GM12873 (cell line): ENCODE results near the gene TRAPPC5.

Source experiments
- TF ChIP-seq, protein P1 (sequence below): IDR thresholded peaks from 2 replicates; pipeline ENCODE4 v1.5.1; 2012; ENCODE audit warnings: low read depth, mild to moderate bottlenecking, moderate library complexity, low read length, control low read depth; ENCODE audit not compliant: insufficient read depth; ENCODE audit errors: missing control alignments

The TRAPPC5 gene

DNA sequence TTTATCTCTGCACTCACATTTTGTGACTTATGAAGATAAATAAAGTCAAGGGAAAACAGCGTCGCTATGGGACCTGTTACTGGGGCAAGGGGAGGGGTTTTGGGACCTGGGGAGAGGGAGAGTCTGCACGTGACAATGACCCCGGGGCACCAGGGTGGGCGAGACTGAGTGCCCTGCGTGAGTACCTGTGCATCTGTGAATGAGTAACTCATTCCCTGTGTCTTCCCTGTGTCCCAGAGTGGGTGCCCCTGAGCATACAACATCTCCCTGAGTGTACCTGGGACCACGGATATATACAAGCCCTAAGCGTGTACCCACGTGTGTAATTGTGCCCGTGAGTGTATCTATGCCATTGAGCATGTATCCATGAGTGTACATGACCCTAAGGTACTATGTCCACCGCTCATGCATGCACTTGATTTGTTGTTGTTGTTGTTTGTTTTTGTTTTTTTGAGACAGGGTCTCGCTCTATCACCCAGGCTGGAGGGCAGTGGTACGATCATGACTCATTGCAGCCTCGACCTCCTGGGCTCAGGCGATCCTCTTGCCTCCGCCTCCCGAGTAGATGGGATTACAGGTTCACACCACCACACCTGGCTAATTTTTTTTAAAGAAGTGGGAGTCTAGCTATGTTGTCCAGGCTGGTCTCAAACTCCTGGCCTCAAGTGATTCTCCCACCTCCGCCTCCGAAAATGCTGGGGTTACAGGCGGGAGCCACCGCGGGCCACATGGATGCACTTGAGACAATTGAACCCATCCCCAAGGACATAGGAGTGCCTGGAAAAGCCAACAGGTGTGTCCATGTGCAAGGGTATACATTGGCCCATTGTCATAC is 645 bp upstream of the TRAPPC5 start:
- TF ChIP-seq, protein P1, sequence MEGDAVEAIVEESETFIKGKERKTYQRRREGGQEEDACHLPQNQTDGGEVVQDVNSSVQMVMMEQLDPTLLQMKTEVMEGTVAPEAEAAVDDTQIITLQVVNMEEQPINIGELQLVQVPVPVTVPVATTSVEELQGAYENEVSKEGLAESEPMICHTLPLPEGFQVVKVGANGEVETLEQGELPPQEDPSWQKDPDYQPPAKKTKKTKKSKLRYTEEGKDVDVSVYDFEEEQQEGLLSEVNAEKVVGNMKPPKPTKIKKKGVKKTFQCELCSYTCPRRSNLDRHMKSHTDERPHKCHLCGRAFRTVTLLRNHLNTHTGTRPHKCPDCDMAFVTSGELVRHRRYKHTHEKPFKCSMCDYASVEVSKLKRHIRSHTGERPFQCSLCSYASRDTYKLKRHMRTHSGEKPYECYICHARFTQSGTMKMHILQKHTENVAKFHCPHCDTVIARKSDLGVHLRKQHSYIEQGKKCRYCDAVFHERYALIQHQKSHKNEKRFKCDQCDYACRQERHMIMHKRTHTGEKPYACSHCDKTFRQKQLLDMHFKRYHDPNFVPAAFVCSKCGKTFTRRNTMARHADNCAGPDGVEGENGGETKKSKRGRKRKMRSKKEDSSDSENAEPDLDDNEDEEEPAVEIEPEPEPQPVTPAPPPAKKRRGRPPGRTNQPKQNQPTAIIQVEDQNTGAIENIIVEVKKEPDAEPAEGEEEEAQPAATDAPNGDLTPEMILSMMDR, result no peak

DNA sequence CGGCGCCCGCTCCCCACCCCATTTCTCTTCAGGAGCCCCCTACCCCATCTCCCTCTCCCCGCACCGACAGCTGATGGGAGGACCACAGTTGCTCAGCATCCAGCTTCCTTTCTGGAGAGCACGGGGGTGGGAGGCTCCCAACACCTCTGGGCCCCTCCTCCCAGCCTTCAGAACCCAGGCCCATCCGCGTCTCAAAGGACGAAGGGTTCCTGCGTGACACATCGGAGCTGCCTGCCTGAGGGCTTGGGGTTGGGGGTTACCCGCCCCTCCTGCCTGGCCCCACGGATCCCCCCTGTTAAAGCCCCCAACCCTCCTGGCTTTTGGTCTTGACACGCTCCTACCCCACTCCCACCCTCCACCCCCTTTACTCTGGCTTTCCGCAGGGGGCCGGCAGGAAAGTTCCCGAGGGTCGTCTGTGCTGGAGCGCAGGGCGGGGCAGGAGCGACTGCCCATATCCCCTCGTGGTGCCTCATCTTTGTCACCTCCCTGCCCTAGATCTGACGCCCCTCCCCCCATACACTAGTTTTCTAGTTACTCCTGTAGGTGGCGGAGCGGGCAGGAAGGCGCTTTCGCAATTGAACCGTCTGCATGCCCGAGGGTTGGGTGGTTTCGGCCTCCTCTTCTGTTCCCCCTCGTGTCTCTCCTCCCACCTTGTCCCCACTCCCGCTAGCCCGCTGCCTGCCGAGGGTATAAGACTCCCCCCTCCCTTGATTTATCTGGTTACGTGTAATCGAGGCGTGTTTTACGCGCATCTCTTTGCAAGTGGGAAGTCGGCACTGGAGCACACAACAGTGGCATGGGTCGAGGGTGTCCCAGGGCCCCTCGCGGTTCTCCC is 924 bp downstream of the TRAPPC5 start:
- TF ChIP-seq, protein P1, result peak; percentile 76

DNA sequence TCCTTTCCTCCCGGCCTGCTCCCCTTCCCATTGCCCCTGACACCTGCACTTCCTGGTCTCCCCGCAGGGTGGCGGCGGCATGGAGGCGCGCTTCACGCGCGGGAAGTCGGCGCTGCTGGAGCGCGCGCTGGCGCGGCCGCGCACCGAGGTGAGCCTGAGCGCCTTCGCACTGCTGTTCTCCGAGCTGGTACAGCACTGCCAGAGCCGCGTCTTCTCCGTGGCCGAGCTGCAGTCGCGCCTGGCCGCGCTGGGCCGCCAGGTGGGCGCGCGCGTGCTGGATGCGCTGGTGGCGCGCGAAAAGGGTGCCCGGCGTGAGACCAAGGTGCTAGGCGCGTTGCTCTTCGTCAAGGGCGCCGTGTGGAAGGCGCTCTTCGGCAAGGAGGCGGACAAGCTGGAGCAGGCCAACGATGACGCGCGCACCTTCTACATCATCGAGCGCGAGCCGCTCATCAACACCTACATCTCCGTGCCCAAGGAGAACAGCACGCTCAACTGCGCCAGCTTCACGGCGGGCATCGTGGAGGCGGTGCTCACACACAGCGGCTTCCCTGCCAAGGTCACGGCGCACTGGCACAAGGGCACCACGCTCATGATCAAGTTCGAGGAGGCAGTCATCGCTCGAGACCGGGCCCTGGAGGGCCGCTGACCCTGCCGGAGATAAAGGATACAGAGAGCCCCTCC is 1.7 kb downstream of the TRAPPC5 start:
- TF ChIP-seq, protein P1, result no peak

DNA sequence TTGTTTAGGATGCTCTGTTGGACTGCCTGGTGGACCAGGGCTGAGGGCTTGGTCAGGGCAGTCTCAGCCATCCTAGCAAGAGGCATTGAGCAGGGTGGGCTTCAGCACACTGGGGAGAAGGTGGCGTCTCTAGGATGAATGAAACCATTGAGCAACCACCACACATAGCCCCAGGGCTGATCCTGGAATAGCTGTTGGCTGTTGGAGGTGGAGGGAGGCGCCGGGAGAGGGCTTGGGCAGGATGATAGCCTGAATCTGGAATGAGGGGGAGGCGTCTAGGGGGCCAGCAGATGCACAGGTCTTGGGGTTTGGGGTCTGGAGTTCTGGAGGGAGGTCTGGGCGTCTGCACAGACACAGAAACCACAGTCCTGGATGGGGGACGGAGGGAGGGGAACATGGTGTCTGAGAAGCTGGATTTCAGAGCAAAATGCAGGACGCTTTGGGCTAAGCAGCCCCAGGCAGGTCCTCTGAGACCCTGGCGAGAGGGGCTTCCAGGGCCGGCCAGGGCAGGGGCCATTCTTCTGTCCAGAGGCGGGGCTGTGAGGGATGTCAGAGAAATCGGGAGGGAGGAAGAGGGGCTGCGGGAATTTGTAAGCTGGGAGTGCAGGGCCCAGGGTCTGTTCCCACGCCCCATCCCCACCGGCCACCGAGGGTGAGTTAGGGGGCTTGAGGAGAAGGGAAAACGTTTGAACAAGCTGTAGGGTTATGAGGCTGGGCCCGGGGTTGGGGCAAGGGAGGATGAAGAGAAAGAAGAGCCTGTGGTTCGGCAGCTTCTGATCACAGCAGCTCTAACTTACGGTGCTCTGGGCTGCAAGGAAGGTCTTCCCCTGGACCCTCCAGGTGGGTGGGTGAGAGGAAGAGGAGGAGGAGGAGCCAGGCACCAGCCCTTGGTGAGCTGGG is 5.2 kb downstream of the TRAPPC5 start:
- TF ChIP-seq, protein P1, result no peak

DNA sequence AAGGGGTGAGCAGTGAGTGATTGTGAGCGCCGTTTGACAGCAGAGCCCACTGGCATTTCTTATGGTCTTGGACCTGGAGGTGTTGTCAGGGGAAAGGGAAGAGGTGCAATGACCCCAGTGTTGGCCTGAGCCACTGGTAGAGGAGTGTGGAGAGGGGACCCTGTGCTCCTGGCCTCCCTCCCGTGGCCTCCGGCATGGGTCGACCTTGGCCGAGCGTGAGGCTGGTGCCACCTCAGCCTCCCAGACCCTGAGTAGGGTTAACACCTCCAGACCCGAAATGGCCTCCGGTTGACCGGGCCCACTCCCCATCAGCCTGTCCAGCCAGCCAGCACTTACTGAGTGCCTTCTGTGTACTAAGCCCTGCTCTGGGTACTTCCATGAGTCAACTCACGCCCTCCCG is 6.5 kb downstream of the TRAPPC5 start:
- TF ChIP-seq, protein P1, result no peak

DNA sequence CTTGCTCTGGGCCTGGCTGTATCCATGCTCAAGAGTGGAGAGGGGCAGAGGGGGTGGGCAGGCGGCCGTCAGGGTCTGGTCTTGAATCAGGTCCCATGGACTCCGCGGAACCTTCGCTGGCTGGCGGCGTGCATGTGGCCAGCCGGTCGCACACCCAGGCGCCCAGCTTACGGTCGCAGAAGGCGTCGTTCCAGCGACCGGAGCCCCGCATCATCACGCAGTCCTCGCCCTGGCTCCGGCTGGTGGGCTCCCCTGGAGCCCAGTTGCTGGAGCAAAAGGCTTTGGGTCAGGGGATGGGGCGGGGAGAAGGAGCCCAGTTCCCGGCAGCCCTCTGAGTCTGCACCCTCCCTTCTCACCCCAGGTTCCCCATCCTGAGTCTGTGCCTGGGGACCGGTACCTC is 8.5 kb downstream of the TRAPPC5 start:
- TF ChIP-seq, protein P1, result no peak
